ENCODE measurements around the gene ADARB2. TPM values are rescaled to one million over a fixed set of nuclear protein-coding genes. Genes with fewer than 3 reads are reported as not detected.

Gene ADARB2
- total RNA-seq, 1 donor from 2014 or later, result 0.10 TPM

DNA sequence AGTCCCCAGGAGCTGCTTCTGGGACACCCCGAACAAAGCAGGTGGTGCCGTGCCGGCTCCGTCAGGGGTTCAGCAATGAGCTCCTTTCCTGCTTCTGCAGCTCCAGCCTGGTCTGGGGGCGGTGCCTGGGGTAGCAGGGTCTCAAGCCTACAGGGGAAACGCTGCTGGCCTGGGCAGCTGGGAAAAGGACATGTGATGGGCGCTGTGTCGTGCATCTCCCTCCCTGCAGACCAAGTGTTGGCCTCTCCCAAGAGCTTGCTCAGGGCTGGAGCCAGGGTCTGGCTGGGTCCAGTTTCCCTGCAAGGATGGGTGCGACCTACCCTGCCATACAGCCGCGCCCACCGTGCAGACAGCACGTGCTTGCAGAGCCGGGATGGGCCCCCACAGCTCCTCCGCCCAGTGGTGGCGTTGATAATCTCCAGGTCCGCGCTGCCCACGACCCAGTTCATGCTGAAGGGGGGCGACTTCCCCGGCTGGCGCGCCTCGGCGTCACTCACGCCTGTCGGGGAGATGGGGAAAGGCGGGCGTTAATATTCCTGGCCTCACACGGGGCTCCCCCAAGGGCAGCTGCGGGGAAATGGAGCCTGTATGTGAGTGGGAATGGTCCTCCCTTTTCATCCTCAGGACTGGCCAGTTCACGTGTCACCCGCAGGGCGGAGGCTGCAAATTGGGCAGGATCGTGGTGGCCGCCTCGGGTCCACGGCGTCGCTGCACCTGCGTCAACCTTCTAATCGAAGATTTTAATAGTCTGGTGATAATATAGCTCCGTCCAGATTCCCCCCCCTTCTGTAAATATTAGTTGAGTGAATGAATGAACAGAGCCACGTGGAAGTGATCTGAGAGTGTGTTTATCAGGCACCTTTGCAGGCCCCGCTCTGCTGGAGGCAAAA, 552.5 kb downstream of the ADARB2 start:
- no peak for DNase-seq

DNA sequence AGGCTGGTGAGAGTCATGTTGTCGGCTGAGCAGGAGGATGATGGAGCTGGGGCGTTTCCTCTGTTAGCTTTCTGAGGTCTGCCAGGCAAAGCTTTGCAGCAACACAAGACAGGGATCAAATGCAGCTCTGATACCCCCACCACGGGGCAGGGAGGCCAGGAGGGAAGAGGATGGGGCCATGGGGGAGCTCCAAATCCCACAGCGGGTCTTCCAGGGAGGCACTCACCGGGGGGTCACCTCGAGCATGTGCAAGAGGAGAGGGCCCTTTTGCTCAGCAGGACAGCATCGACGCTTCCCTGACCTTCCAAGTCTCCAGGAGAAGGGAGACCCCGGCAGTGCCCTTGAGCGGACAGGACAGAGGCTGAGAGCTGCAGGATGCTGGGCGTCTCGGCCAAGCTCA, 553.6 kb downstream of the ADARB2 start:
- DNase-seq, result no peak

DNA sequence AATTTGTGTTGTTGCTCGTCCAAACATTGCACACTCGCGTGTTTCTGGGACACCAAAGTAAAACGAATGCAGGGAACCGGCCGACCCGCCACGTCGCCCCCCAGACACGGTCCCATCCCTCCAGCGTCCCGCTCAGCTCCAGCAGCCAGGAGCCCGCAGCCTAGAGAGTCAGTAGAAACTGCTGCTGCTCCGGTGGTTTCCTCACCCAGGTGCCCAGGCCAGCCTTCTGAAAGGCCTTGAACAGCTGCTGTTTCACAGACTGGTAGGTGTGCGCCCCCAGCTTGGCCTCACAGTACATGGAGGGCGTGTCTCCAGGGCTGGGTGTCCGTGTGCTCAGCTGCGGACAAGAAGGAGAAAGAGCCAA, 554.3 kb downstream of the ADARB2 start:
- DNase-seq, result no peak

DNA sequence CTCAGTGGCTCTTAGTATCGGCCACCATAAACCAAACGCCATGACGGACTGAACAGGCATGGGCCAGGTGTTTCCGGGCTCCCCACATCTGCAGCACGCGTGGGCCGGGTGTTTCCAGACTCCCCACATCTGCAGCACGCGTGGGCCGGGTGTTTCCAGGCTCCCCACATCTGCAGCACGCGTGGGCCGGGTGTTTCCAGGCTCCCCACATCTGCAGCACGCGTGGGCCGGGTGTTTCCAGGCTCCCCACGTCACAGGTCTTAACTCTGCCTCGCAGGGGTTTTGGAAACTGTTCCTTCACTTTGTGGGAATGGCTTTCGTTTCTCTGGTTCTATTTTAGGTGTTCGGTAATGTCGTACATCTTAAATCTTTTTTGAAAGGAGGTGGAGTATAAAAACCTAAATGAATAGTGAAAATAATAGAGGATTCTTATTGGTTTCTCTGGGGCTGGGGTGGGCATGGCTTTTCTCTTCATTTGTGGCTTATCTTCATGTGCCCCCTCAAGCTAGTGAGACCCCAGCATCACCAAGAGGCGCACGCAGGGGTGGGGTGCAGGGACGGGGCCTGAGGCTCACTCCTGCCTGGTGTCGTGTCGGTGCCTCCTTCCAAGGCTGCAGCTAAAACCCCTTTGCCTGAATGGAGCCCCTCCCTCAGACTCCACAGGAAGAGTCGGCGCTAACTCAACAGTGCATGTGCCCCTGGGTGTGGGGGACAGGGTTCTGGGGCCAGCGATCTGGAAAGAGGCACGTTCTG, 554.9 kb downstream of the ADARB2 start:
- DNase-seq, result no peak

DNA sequence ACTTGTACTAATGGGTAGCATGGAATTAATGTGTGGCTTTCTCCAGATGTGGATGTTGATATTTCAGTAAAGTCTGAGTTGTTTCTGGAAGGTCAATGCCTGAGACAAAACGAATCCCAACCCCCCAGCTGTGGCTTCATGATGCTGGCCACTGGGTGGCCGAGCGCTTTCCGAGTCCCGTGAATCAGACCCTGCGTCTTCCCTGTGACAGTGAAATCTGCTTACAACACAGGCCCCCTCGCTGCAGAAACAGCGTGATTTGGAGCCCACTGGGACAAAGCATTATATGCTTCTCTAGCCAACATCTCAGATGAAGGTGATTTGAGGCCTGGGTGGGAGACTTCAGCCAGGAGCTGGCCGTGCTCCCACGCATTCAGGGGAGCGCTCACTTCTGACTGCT, 556.5 kb downstream of the ADARB2 start:
- DNase-seq, result no peak

GRCh38 chr10:1180071-1180730, 557.1 kb downstream of the ADARB2 start:
- no peak for DNase-seq

DNA sequence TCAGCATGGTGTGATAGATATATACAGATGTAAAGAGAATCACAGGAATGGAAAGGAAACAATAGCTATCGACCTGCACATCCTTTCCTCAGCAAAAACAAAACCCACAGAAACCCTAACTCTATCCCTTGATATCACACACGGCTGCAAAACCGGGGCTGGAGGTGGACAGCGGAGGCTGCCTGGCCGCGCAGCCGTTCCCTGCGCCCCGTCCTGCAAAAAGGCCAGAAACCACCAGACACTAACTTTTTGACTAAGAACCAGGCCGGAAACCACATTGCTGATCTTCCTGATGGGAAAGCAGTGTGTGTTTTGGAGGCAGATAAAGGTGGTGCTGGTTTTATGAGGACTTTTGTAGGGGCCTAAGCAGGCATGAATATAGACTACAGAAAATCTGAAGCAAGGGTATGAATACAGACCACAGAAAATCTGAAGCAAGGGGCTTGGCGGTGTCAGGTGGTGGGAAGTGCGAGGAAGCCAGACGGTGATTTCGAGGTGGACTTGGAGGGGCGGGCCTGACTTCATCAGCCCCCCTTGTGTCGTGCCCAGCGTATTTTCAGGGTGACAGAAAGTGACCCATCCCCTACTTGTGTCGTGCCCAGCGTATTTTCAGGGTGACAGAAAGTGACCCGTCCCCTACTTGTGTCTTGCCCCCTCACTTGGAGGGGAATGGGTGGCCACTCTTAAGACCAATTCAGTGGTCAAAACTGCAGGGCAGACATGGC, 557.8 kb downstream of the ADARB2 start:
- DNase-seq, result no peak

DNA sequence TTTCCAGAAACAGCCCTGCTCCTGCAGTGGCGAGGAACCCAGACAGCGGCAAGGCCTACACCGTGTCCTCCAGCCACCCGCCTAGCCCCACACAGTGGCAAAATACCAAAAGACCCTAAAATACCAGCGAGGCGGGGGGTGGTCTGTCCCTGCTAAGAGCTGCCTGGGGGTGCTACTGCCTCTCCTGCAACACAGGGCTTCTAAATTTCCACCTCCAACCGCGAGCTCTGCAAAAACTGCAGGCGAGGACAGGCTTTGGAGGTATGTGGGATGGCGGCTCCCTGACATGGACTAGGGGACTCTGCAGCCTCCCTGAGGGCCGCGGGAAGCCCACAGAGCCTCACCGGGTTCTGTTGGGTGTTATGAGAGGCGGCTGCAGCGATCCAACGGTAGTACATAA, 558.8 kb downstream of the ADARB2 start:
- no peak for DNase-seq

GRCh38 chr10:1177936-1178335, 559.4 kb downstream of the ADARB2 start:
- no peak for DNase-seq

GRCh38 chr10:1175956-1176565, 561.3 kb downstream of the ADARB2 start:
- no peak for DNase-seq

DNA sequence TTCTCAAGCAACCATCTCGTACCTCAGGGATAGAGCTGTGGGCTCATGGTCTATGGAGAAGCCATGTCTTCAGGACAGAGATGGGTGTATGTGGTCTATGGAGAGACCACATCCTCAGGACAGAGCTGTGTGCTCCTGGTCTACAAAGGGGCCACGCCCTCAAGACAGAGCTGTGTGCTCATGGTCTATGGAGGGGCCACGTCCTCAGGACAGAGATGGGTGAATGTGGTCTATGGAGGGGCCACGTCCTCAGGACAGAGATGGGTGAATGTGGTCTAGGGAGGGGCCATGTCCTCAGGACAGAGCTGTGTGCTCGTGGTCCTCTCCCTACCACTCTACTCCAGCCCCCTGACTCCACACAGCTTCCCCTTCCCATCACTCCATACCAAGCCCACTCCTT, 563.3 kb downstream of the ADARB2 start:
- no peak for DNase-seq

- no peak for DNase-seq
Observed at GRCh38 chr10:1173091-1173490, 564.2 kb downstream of the ADARB2 start.

GRCh38 chr10:1172256-1172984, 564.9 kb downstream of the ADARB2 start:
- DNase-seq, result no peak

DNA sequence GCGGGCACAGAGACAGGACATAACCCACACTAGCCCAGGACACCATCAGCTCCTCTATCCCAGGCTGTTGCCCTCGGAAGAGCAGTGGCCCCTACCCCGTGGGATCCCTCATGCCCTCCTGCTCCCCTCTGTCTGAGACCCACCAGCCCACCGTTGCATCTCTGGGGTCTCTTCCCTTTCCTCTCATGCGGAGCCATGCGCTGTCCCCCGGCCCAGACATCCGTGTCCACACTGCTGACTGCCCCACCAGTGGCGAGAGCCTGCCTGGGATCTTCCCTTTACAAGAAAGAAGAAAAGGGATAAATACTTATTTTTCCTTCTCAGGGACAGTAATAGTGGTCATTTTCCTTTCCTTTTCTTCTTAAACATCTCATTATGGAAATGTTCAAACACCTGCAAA, 565.7 kb downstream of the ADARB2 start:
- DNase-seq, result no peak

DNA sequence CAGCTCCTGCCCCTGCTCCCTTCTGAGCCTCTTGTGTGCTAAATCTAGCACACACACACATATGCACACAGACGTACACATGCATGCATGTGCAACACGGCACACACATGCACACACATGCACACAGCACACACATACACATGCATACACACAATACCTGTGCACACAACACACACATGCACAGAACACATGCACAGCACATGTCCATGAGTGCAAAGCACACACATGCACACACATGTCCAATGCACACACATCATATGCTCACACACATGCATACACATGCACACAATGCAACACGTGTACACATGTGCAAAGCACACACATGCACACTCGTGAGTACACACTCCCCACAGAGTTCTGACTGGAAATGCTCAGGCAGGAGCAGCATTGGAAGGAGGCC, 566.1 kb downstream of the ADARB2 start:
- no peak for DNase-seq

DNA sequence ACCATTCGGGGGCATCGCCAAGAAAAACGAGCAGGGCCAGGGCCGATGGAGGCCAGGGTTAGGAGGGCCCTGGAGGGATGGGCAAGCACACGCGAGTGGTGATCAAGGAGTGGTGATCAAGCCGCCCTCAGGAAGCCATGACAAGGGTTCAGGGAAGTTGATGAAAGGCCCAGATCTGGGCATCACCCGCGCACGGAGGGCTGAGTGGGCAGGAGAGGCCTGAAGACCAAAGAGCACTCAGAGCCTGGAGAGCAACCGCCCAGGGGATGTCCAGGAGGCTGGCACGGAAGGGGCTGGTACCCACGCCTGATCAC, 566.5 kb downstream of the ADARB2 start:
- no peak for DNase-seq

GRCh38 chr10:1169981-1170866, 567.1 kb downstream of the ADARB2 start:
- no peak for DNase-seq

DNA sequence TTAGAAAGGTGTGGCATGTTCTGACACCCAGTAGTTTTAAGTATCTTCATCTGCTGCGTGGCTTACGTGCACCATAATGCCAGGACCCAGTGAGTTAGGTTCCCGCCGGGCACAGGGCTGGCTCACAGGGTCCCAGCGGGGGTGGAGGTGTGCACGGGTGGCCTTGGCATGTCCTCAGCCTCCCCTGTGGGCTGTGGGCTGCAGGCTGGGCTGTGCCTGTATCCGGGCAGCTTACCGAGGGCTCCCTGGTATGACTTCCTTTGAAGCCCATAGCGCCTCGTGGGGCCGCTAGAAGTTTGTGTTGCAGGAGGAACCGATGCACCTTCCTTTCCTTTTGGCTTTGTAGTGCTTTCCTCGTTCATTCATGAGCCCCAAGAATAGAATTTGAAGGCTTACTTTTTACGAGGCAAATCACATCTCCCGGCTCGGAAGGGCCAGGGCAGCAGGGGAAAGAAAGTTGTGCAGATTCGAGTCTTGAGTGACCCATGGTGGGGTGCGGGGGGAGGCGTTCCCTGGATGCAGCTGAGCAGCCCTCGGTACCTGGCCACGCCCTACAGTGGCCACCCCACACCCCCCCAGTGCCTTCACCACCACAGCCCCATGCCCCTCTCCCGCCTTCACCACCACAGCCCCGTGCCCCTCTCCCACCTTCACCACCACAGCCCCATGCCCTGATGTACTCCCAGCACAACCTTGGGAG, 568.0 kb downstream of the ADARB2 start:
- no peak for DNase-seq

DNA sequence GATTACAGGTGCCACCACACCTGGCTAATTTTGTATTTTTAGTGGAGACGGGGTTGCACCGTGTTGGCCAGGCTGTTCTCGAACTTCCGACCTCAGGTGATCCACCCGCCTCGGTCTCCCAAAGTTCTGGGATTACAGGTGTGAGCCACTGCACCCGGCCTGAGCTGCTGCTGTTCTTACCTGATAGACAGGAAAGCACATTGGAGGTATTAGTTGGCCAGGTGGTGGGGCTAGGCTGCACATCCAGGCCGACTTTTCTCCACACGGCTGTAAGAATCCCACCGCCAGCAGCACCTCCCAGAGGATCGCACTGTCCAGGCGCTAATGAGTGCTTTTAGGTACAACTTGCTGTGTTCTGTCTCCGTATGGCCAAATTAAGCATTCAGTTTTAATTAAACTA, 568.6 kb downstream of the ADARB2 start:
- no peak for DNase-seq

- no peak for DNase-seq
Observed at GRCh38 chr10:1166828-1167275, 570.5 kb downstream of the ADARB2 start.
